ENCODE data around the gene LDHD. TPM values are rescaled to one million over a fixed set of nuclear protein-coding genes. Genes with fewer than 3 reads are reported as not detected.

LDHD gene
- total and polyA plus RNA-seq, 10 of the 15 experiments (the other 5 are each of a cell fraction or from before 2014, with no cell fraction given): 0.10 to 0.12 TPM; not detected in 8

GRCh38 chr16:75152635-75153034, 36.1 kb upstream of the LDHD start (continued):
- TF ChIP-seq TCF3 (IDR thresholded peaks at IDR 0.05; ENCODE audit: borderline replicate concordance, insufficient read depth, low read depth, low read length) (no peak), MTA2 (IDR thresholded peaks at IDR 0.05; ENCODE audit: low read depth) (peak; percentile 64), RBBP5 (conservative IDR thresholded peaks at IDR 0.05) (no peak), RB1 (IDR thresholded peaks at IDR 0.05; ENCODE audit: borderline replicate concordance) (no peak), RAD21 (IDR thresholded peaks at IDR 0.05; ENCODE audit: insufficient read depth, low read depth, low read length) (no peak), POU2F2 (IDR thresholded peaks at IDR 0.05; ENCODE audit: borderline replicate concordance, low read depth, low read length) (no peak), CREB1 (IDR thresholded peaks at IDR 0.05; ENCODE audit: low read depth) (no peak), SUZ12 (IDR thresholded peaks at IDR 0.05; ENCODE audit: unreplicated experiment) (no peak), POLR2AphosphoS2 (IDR thresholded peaks at IDR 0.05; ENCODE audit: low read depth, low read length) (no peak), SP1 (IDR thresholded peaks at IDR 0.05; ENCODE audit: low read depth, low read length) (peak; percentile 29), MEF2B (IDR thresholded peaks at IDR 0.05; ENCODE audit: partially characterized antibody, poor library complexity, severe bottlenecking) (peak; percentile 92), LARP7 (IDR thresholded peaks at IDR 0.05) (no peak), ZNF217 (IDR thresholded peaks at IDR 0.05) (peak; percentile 25; the same call in 1 of the 2 replicates), IRF3 (IDR thresholded peaks at IDR 0.05) (no peak), SPI1 (IDR thresholded peaks at IDR 0.05; ENCODE audit: borderline replicate concordance, insufficient read depth, low read depth, low read length) (peak; percentile 34; the same call in 1 of the 2 replicates), NR2C2 (IDR thresholded peaks at IDR 0.05; ENCODE audit: borderline replicate concordance, control insufficient read depth, insufficient read length, low read depth) (no peak), GATAD2B (conservative IDR thresholded peaks at IDR 0.05; ENCODE audit: low read depth) (no peak), BCLAF1 (IDR thresholded peaks at IDR 0.05) (no peak), CBX3 (IDR thresholded peaks at IDR 0.05; ENCODE audit: borderline replicate concordance, low read depth) (no peak), IKZF1 (conservative IDR thresholded peaks at IDR 0.05) (peak; percentile 68), FOXM1 (IDR thresholded peaks at IDR 0.05; ENCODE audit: low read depth, low read length) (peak; percentile 77), PAX8 (IDR thresholded peaks at IDR 0.05) (no peak), EED (IDR thresholded peaks at IDR 0.05; ENCODE audit: low read depth) (peak; percentile 51; the same call in 1 of the 2 replicates), RFX5 (IDR thresholded peaks at IDR 0.05; ENCODE audit: low read depth, low read length) (no peak), ATF3 (IDR thresholded peaks at IDR 0.05; ENCODE audit: borderline replicate concordance, extremely low read depth, low read depth, low read length) (no peak), BCL3 (IDR thresholded peaks at IDR 0.05; ENCODE audit: borderline replicate concordance, insufficient read depth, low read depth, low read length, poor library complexity, severe bottlenecking) (no peak), BACH1 (IDR thresholded peaks at IDR 0.05; ENCODE audit: borderline replicate concordance) (peak; percentile 54; the same call in 1 of the 2 replicates)
